ENCODE data around the gene TBX19. TPM values are rescaled to one million over a fixed set of nuclear protein-coding genes. Genes with fewer than 3 reads are reported as not detected.
A peak's percentile ranks its signal among the peaks of the same experiment; 100 is the strongest.

The TBX19 gene
- 1 to 10 TPM; 1.8 to 6.1 TPM for total RNA-seq

DNA sequence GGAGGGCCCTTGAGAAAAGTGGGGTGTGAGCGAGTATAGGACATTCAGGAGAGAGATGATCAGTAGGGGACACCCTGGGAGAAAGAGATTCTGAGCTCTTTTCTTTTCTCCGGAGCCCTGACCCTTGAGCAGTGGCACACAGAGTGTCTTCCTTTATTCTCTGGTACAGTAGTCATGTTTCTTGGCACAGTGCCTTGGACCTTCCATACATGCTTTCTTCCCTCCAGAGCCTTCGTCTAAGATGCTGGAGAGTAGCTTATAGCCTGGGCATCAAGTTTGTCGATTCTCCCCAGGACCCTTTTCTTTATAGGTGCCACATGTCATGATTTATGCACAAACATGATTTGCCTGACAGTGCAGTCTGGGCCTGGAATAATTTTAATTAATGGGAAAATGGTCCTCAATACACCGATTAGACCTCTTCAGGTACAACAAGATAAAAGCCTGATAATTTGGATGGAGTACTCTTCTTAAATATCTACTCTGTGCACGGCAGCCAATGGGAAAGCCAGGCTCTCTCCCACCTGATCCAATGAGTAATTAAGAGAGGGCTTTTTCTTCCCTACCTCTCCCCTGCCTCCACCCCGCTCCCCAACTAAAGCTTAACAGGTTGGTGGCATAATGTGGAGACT lies at the start of gene TBX19:
Gene TBX19, plus strand, starts transcription at position 582 of the 632 bp plus-strand sequence. CDS start 214 bp downstream, outside the sequence.
- Mint-ChIP-seq H3K27ac (no peak within 1 kb of the TSS), H3K4me3 (no peak within 1 kb of the TSS), H3K36me3 (ENCODE audit: low read depth) (no peaks in the 10 kb centered on the region), H3K27me3 (no peaks in the 10 kb centered on the region), H3K9me3 (no peaks in the 10 kb centered on the region), H3K4me1 (peaks cover 20% of the 10 kb centered on the region)
- ATAC-seq (replicated peaks), result no peak

DNA sequence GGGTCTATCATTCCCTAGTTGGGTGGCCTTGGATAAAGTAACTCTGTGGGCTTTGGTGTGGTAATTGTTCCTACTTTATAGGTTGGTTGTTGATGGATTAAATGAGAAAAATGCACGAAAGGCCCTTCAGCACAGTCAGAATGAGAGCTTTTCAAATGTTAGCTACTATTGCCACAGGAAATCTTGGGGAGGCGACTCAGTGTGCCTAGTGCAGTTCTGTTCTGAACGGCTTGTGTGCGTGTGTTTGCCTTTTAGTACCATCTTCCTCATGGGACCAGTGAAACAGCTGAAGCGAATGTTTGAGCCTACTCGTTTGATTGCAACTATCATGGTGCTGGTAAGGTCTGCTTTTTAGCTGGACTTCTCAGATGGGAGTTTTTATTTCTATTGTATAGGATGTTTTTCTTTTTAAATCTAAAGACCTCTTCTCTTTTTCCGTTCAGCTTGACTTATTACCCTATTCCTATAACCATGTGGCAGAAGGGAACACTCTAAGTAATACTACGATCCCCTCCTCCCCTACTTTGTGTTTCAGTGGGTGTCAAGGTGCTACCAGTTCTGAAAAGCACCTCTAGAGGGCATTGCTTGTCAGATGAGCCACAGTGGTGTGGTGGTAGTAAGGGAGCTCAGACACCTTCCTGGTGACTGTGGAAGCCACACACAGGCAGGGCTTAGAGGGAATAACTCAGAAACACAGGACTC lies 45.7 kb upstream of the TBX19 start:
- H3K27ac Mint-ChIP-seq, result peak overlapping the region; percentile 70
- peaks cover 97% of the 10 kb centered on the region for H3K36me3 Mint-ChIP-seq (ENCODE audit: low read depth)
- ATAC-seq (replicated peaks), result peak; percentile 64
- no peaks in the 10 kb centered on the region for H3K27me3 Mint-ChIP-seq
- peaks cover 45% of the 10 kb centered on the region for H3K4me1 Mint-ChIP-seq
- H3K4me3 Mint-ChIP-seq, result peak overlapping the region; percentile 49
- no peaks in the 10 kb centered on the region for H3K9me3 Mint-ChIP-seq

DNA sequence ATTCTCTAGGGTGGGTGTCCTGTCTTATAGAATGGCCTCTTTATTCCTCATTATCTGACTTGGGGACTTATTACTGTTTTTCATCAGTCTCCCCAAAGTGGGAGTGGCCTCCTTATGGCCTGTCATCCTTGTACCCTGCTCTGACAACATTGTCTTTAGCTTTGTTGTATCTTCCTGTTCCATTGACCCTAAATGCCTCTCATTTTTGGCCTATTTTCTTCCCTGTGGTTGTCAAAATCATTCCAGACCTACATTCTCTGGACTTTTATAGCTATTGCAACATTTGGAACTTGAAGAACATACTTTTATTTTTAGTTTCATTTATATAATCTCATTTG lies 45.2 kb upstream of the TBX19 start:
- H3K27ac Mint-ChIP-seq, result peak overlapping the region; percentile 74
- H3K4me3 Mint-ChIP-seq, result peak overlapping the region; percentile 49
- H3K36me3 Mint-ChIP-seq (ENCODE audit: low read depth), result peaks cover 99% of the 10 kb centered on the region
- peaks cover 45% of the 10 kb centered on the region for H3K4me1 Mint-ChIP-seq
- no peak for ATAC-seq (replicated peaks)
- no peaks in the 10 kb centered on the region for H3K27me3 Mint-ChIP-seq
- no peaks in the 10 kb centered on the region for H3K9me3 Mint-ChIP-seq

DNA sequence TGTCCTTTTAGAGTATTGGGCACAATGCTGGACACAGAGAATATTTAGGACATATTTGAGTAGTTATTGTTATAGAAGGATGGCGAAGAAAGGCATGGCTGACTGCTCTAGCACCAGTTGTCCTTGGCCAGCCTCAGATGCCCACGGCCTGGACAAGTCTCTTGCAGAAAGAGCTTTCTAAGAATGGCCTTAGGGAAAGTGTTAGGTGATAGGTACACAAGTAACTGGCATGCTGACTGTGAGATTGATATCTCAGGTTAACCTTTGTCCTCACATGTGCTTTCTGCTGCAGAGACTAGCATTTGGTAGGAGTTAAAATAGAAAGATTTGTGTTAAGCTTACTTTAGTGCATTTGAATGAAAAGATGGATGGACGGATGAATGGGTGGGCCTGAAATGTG lies 44.7 kb upstream of the TBX19 start:
- peak overlapping the region; percentile 49 for H3K4me3 Mint-ChIP-seq
- peaks cover 45% of the 10 kb centered on the region for H3K4me1 Mint-ChIP-seq
- H3K27ac Mint-ChIP-seq, result peak overlapping the region; percentile 74
- H3K27me3 Mint-ChIP-seq, result no peaks in the 10 kb centered on the region
- no peak for ATAC-seq (replicated peaks)
- no peaks in the 10 kb centered on the region for H3K9me3 Mint-ChIP-seq
- peaks cover 99% of the 10 kb centered on the region for H3K36me3 Mint-ChIP-seq (ENCODE audit: low read depth)

DNA sequence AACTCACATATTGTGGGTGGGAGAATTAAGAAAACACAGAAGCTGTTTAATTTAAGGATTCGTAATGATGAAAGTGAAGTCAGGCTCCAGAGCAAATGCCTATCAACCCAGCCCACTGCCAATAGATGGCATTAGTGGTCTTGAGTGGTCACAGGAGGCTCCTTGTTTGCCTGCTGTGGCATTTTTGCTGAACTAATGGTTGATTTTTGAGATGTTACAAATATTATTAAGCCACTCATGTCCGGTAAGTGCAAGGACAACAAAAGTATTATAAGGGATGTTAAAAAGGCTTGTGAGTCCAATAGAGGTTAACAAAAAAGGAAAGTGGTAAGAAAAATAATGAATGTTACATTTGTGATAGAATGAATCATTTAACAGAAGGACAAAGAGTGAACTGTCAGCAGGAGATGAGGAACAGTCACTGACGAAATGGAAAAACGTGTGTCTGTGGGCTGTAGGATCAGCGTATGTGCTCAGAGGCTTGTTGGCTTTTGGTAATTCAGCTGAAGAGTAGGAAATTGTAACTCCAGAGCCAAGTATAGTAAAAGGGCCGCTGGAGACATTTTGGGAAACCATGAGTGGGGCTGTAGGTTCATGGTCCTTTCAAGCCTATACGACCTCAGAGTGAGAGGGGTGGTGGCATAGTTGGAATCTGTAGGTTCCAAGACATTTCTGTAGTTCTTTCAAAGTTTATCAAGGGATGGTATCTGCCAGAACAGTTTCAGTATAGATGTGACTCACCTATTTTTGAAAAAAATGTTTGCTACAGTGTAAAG lies 43.7 kb upstream of the TBX19 start:
- Mint-ChIP-seq H3K4me3 (peak overlapping the region; percentile 49), H3K4me1 (peaks cover 42% of the 10 kb centered on the region), H3K9me3 (no peaks in the 10 kb centered on the region), H3K27me3 (no peaks in the 10 kb centered on the region), H3K36me3 (ENCODE audit: low read depth) (peaks cover 99% of the 10 kb centered on the region), H3K27ac (peak overlapping the region; percentile 87)
- ATAC-seq (replicated peaks), result peak; percentile 84

GRCh38 chr1:168243198-168243597 lies 37.5 kb upstream of the TBX19 start:
- Mint-ChIP-seq H3K27ac (peak overlapping the region; percentile 44), H3K9me3 (no peaks in the 10 kb centered on the region), H3K27me3 (no peaks in the 10 kb centered on the region), H3K4me1 (peaks cover 32% of the 10 kb centered on the region), H3K36me3 (ENCODE audit: low read depth) (peaks cover 99% of the 10 kb centered on the region), H3K4me3 (no peak overlapping the region)
- ATAC-seq (replicated peaks), result no peak

- Mint-ChIP-seq H3K9me3 (no peaks in the 10 kb centered on the region), H3K4me3 (peak overlapping the region; percentile 32), H3K27me3 (no peaks in the 10 kb centered on the region), H3K27ac (peak overlapping the region; percentile 44), H3K36me3 (ENCODE audit: low read depth) (peaks cover 100% of the 10 kb centered on the region), H3K4me1 (peaks cover 33% of the 10 kb centered on the region)
- ATAC-seq (replicated peaks), result peak; percentile 73
Measured at GRCh38 chr1:168243636-168244212, 37.0 kb upstream of the TBX19 start.

DNA sequence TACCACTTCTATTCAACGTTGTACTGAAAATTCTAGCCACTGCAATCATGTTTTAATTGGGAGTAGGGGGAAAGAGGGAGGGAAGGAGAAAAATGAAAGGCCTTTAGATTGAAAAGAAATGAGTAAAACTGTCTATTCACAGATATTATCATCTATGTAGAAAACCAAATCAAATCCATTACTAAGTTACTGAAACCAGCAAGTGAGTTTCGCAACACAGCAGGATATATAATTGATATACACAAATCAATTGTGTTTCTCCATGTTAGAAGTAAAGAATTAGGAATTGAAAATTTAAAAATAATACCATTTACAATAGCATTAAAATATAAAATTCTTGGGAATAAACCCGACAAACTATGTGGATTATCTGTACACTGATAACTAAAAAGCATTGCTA lies 35.6 kb upstream of the TBX19 start:
- no peak for ATAC-seq (replicated peaks)
- Mint-ChIP-seq H3K9me3 (no peaks in the 10 kb centered on the region), H3K27me3 (no peaks in the 10 kb centered on the region), H3K4me3 (no peak overlapping the region), H3K36me3 (ENCODE audit: low read depth) (peaks cover 100% of the 10 kb centered on the region), H3K4me1 (peaks cover 33% of the 10 kb centered on the region), H3K27ac (no peak overlapping the region)

GRCh38 chr1:168246506-168246905 lies 34.2 kb upstream of the TBX19 start:
- H3K27me3 Mint-ChIP-seq, result no peaks in the 10 kb centered on the region
- H3K27ac Mint-ChIP-seq, result no peak overlapping the region
- no peak overlapping the region for H3K4me3 Mint-ChIP-seq
- peaks cover 100% of the 10 kb centered on the region for H3K36me3 Mint-ChIP-seq (ENCODE audit: low read depth)
- peaks cover 33% of the 10 kb centered on the region for H3K4me1 Mint-ChIP-seq
- no peak for ATAC-seq (replicated peaks)
- no peaks in the 10 kb centered on the region for H3K9me3 Mint-ChIP-seq

DNA sequence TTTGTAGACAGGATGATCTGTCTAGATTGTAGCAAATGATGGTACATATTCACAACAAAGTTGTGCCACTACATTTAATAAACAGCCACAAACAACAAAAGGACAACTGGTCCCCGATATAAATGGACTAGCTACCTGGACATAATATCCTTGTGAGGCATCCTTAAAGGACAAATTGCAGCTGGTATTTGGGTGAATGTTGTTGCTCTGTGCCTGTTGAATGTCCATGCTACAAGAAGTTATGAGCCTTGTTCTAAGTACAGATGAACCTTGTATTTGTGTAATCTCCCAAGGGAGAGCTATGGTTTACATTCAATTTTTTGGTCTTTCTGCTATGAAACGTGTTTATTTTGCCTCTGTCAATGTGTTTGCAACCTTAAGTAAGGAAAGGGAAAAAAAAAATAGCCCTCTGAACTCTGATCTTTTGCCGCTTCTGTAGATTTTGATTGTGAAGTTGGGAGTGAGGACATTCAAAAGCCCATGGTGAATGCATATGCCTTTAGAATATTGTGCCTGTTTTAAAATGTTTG lies 28.4 kb upstream of the TBX19 start:
- H3K4me3 Mint-ChIP-seq, result no peak overlapping the region
- no peak overlapping the region for H3K27ac Mint-ChIP-seq
- no peak for ATAC-seq (replicated peaks)
- H3K36me3 Mint-ChIP-seq (ENCODE audit: low read depth), result peaks cover 98% of the 10 kb centered on the region
- peaks cover 10% of the 10 kb centered on the region for H3K4me1 Mint-ChIP-seq
- no peaks in the 10 kb centered on the region for H3K9me3 Mint-ChIP-seq
- H3K27me3 Mint-ChIP-seq, result no peaks in the 10 kb centered on the region

DNA sequence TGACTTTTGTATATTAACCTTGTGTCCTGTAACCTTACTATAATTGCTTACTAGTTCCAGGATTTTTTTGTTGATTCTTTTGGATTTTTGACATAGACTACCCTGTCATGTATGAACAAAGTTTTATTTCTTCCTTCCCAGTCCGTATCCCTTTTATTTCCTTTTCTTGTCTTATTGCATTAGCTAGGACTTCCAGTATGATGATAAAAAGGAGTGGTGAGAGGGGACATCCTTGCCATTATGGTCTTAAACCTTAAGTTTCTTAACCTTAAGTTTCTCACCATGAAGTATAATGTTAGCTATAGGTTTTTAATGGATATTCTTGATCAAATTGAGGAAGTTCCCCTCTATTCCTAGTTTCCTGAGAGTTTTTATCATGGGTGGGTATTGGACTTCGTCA lies 24.5 kb upstream of the TBX19 start:
- H3K36me3 Mint-ChIP-seq (ENCODE audit: low read depth), result peaks cover 82% of the 10 kb centered on the region
- H3K9me3 Mint-ChIP-seq, result no peaks in the 10 kb centered on the region

DNA sequence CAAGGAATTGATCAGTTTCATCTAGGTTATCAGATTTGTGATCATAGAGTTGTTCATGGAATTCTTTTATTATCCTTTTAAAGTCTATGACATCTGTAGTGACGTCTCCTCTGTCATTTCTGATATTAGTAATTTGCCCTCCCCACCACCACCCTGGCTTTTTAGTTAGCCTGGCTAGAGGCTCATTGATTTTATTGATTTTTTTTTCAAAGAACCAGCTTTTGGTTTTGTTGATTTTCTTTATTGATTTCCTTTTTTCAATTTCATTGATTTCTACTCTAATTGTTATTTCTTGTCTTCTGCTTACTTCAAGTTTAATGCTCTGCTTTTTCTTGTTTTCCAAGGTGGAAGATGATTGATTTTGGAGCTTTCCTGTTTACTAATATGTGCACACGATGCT lies 23.3 kb upstream of the TBX19 start:
- peaks cover 8% of the 10 kb centered on the region for H3K4me1 Mint-ChIP-seq
- no peaks in the 10 kb centered on the region for H3K9me3 Mint-ChIP-seq
- peak overlapping the region; percentile 41 for H3K27ac Mint-ChIP-seq
- no peaks in the 10 kb centered on the region for H3K27me3 Mint-ChIP-seq
- ATAC-seq (replicated peaks), result no peak
- no peak overlapping the region for H3K4me3 Mint-ChIP-seq
- H3K36me3 Mint-ChIP-seq (ENCODE audit: low read depth), result peaks cover 80% of the 10 kb centered on the region

More for the DNA sequence above, 24.5 kb upstream of the TBX19 start:
- peaks cover 5% of the 10 kb centered on the region for H3K4me1 Mint-ChIP-seq
- H3K27ac Mint-ChIP-seq, result no peak overlapping the region
- ATAC-seq (replicated peaks), result no peak
- H3K4me3 Mint-ChIP-seq, result no peak overlapping the region
- no peaks in the 10 kb centered on the region for H3K27me3 Mint-ChIP-seq

GRCh38 chr1:168259567-168259966 lies 21.1 kb upstream of the TBX19 start:
- no peak overlapping the region for H3K27ac Mint-ChIP-seq
- H3K9me3 Mint-ChIP-seq, result no peaks in the 10 kb centered on the region
- no peak overlapping the region for H3K4me3 Mint-ChIP-seq
- H3K27me3 Mint-ChIP-seq, result no peaks in the 10 kb centered on the region
- no peak for ATAC-seq (replicated peaks)
- peaks cover 8% of the 10 kb centered on the region for H3K4me1 Mint-ChIP-seq
- peaks cover 72% of the 10 kb centered on the region for H3K36me3 Mint-ChIP-seq (ENCODE audit: low read depth)

DNA sequence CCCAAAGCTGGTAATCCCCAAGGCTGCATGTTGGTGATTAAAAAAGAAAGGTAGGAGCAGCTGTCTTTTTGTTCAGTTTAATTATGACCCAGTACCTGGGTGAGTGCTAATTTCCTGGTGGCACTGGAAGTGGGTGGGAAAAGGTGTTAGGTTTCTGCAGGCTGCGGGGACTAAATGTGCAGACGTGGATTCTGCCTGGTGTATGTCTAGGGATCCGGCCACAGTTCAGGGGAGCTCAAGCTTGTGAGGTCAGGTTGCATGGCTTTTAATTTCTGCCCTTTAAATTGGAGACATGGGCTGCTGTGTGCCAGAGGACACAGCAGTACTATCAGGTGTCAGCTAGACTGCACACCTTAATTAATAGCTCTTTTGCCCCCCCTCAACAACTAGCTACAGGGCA lies 20.3 kb upstream of the TBX19 start:
- ATAC-seq (replicated peaks), result no peak
- Mint-ChIP-seq H3K36me3 (ENCODE audit: low read depth) (peaks cover 64% of the 10 kb centered on the region), H3K27me3 (no peaks in the 10 kb centered on the region), H3K4me1 (peaks cover 8% of the 10 kb centered on the region), H3K9me3 (no peaks in the 10 kb centered on the region), H3K27ac (no peak overlapping the region), H3K4me3 (no peak overlapping the region)
